Dedifferentiated amniotic fluid mesenchymal stem cell (primary cell): ENCODE data around the gene HP1BP3.
"Not testable (repeated sequence)": the region's sequence is repeated elsewhere in the genome, so short reads cannot be mapped to it uniquely, and the experiment has no call there.

Experiments
- DNase-seq: peaks from one replicate; pipeline ENCODE4 v3.0.0-alpha.2; 2016; ENCODE audit errors: extremely low spot score

The HP1BP3 gene, protein sequence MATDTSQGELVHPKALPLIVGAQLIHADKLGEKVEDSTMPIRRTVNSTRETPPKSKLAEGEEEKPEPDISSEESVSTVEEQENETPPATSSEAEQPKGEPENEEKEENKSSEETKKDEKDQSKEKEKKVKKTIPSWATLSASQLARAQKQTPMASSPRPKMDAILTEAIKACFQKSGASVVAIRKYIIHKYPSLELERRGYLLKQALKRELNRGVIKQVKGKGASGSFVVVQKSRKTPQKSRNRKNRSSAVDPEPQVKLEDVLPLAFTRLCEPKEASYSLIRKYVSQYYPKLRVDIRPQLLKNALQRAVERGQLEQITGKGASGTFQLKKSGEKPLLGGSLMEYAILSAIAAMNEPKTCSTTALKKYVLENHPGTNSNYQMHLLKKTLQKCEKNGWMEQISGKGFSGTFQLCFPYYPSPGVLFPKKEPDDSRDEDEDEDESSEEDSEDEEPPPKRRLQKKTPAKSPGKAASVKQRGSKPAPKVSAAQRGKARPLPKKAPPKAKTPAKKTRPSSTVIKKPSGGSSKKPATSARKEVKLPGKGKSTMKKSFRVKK

DNA sequence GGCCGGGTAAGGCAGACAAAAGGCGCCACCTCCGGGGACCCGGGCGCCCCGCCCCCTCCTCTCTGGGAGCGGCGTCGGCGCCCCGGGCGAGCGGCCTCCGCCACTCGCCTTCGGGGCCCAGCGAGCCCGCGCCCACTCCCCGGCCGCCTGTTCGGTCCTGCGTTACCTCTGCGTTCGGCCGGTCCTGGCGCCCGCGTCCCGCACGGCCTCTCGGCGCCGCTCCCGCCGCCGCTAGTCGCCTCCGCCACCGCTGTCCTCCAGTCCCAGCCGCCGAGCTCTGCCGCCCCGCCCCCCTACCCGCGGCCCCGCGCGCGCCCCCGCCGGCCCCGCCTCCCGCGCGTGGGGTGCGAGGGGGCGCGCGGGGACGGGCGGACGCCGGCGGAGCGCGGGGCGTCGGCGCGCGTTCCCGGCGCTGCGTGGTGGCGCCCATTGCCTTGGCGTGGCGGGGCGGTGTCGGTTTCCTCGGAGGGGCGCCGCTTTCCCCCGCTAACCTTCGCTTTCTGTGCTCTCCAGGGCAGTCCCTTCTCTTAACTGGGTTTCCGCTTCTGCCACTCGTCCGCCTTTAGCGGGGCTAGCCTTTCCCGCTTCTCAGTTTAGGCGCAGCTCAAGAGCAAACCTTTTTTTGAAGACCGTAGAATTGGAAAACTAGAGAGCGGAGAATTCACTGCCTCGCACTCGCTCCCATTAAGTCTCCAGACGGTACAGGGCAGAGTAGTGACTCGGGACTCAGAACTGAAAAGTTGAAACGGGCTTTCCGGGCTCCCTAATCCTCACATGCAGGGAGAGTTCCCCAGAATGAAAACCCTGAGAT is at the start of gene HP1BP3:
Gene HP1BP3, minus strand, starts transcription at position 279 of the 811 bp plus-strand sequence. CDS start 6,867 bp downstream, outside the sequence.
- peak; percentile 45 for DNase-seq

DNA sequence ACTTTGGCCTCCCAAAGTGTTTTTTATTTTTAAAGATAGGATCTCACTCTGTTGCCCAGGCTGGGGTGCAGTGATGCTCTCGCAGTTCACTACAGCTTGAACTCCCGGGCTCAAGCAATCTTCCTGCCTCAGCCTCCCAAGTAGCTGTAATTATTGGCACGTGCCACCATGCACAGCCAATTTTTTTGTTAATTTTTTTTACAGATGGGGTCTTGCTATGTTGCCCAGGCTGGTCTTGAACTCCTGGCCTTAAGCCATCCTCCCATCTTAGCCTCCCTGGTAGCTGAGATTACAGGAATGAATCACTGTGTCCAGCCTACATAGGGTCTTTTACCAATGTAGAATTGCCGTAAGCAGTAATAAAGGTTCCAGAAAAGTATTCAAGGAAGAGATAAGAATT is 49.1 kb upstream of the HP1BP3 start:
- no peak for DNase-seq

DNA sequence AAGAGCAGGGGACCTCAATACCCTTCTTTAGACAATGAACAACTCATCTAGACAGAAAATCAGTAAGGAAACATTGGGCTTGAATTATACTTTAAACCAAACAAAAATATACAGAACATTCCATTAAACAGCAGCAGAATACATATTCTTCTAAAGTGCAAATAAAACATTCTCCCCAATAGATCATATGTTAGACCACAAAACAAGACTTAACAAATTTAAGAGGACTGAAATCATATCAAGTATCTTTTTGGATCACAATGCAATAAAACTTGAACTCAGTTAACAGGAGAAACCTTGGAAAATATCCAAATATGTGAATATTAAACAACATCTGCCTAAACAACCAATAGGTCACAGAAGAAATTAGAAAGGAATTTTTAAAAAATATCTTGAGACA is 47.7 kb upstream of the HP1BP3 start:
- DNase-seq: no peak

DNA sequence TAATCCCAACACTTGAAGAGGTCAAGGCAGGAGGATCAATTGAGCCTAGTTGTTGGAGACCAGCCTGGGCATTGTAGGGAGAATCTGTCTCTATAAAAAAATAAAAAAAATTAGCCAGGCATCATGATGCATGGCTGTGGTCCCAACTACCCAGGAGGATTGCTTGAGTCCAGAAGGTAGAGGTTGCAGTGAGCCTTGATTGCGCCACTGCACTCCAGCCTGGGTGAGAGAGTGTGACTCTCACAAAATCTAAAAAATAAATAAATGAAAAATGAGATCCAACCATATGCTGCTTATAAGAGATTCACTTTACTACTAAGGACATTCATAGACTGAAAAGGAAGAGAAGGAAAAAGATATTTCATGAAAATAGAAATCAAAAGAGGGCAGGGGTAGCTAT is 47.1 kb upstream of the HP1BP3 start:
- no peak for DNase-seq

DNA sequence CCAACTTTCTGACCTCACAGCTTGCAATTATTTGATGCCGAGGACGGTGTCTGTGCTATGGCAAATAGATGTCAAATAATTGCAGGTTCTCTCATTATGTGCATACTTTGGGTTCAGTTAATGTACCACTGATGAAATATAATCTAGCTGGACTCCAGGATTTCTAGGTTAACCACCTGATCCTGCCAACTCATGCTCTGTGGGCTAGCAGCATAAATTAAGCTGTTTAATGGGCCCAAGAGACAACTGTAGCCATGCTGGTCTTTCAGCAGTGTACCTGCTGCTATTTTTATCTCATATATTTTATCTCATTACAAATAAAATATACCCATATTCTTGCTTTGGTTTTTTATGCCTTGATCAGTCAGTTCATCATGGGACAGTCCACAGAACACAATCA is 43.3 kb upstream of the HP1BP3 start:
- no peak for DNase-seq

DNA sequence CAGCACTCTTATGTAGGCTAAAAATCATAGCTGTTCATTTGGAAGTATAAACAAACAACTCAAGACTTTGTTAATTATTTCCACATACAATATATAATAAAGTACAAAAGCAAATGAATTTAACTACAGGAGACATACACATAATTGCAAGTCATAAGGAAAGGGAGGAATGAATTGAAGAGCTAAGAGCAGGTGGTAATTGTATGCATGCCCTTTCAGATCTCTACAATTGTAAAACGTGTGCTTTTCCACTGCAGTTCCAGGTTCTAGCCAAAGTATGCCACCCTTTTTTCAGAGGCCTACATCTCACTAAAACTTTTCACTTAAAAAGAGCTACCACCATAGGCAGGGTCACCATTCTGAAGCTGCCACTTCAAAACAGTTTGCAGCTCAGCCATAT is 42.8 kb upstream of the HP1BP3 start:
- DNase-seq: no peak

DNA sequence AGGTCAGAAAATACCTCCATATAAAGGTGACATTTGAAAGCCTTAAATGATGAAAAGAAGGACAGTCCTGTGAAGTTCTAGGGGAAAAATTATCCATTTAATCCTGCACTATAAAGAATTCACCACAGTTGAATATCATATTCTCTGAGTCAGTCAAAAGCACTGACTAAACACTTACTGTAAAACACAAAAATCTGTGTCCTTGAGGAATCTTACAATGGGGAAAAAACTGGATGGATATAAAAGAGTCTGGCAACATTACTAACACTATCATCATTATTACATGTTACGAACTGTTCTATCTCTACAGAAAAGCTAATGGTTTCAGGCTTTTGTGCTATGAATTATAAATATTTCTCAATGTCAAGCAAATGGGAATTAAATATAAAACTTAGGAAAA is 42.4 kb upstream of the HP1BP3 start:
- DNase-seq: no peak

DNA sequence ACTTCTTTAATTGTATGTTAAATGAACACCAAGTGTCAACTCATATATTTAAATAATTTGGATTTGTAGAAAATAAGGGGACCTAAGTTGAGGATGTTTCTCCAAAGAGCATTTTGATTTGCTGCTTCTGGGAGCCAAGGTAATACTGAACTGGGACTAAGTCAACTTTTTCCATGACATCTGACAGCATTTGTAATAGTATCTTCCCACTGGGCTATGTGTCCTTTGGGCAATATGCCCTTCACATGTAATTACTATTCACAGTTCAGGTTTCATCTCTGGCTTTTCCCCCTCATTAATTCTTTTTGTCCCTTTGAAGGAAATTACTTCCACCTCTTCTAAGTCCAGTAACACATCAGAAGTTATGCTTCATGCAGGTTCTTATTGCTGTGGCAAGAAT is 36.7 kb upstream of the HP1BP3 start:
- no peak for DNase-seq

DNA sequence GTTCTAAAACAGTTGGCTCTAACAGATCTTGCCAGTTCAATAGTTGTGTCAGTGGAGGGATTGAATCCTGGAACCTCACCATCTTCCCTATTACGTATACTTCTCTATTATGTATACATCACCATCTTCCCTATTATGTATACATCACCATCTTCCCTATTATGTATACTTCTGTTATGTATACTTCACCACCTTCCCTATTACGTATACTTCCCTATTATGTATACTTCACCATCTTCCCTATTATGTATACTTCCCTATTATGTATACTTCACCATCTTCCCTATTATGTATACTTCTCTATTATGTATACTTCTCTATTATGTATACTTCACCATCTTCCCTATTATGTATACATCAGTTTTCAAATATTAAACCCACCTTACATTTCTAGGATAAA is 34.4 kb upstream of the HP1BP3 start:
- DNase-seq: no peak

DNA sequence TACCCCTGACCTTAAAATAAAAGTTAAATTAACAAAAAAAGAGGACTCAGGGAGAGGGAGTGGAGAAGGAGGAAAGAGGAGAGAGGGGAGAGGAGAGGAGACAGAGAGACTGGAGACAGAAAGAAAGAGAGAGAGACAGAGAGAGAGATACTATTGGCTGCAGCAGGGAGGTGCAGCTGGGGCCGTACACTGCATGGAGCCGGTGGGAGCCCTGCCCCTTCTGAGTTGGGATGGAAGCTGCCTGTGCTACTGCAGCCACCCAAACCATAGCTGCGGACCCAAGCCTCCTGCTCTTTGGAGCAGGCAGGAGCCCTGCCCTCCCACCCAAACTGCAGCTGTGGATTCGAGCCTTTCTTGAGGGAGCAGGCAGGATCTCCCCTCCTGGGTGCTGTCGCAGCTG is 32.7 kb upstream of the HP1BP3 start:
- DNase-seq: no peak

DNA sequence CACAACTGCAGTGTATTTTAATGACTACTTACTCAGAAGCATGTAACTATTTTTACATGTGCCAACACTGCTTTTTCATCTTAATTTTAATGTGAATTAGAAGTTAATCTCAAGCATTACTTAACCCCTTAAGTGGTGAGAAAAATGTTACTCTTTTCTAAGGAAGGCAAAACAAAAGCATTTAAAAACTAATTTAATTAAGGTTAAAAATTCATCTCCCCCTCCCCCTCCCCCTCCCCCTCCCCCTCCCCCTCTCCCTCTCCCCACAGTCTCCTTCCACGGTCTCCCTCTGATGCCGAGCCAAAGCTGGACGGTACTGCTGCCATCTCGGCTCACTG is 27.4 kb upstream of the HP1BP3 start:
- no peak for DNase-seq

DNA sequence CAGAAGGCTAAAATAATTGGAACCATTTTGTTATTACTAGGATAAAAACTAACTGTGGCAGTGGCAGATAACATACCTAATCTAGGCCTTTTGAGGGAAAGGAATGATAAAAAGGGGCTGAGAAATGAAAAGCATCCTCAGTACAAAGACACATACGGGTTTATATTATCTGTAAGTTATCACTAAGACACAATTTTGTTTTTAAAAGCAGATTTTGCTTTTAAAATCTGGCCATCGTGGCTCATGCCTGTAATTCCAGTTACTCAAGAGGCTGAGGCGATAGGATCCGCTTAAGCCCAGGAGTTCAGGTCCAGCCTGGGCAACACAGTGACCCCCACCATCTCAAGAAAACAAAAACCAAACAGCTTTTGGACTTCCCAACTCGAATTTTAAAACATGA is 24.8 kb upstream of the HP1BP3 start:
- DNase-seq: no peak

DNA sequence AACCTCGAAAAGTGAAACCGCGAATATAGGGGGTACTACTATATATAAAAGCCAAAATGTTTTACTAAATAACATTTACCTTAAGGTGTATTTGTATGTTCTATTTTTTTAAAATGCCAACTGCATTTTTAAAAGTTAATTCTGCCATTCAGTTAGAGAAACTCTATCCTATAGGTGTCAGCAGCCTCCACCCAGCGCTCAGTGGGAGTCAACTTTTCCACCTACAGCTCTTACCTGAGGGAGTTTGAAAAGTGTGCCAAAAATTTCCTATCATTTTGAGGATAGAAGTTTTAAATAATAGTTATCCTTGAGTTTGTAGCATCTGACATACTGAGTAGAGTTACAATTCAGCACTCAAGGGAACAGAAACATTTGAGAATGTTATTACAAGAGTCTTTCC is 6.1 kb upstream of the HP1BP3 start:
- DNase-seq: no peak

DNA sequence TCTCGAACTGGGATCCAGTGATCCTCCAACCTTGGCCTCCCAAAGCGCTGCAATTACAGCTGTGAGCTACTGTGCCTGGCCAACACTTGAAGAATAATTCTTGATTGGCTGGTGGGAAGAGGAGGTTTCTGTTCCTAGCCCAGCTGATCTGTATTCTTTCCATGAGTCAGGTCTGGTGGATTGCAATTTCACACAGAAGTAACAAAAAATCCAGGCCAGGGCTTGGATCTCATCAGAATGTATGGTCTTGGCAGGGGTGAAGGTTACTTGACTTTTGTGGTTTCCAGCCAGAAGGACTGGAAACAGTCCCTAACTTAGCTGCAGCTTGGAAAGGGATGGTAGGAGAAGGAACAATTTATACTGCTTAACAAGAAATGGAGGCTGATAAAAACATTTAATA is 5.1 kb upstream of the HP1BP3 start:
- peak; percentile 79 for DNase-seq

DNA sequence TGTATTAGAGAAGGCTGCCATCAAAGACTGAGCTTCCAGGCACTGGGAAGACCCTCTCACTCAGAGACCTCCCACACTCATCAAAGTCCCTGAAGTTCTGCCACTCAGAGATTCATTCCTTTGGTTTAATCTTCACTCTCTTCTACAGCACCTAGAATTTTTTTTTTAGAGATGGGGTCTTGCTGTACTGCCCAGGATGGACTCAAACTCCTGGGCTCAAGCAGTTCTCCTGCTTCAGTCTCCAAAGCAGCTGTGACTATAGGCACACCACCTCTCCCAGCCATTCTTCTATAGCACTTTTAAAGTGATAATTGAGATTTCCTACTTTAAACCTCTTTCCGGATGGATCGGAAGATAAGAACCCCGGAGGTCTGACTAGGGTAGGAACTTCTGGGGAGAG is 3.7 kb upstream of the HP1BP3 start:
- no peak for DNase-seq

DNA sequence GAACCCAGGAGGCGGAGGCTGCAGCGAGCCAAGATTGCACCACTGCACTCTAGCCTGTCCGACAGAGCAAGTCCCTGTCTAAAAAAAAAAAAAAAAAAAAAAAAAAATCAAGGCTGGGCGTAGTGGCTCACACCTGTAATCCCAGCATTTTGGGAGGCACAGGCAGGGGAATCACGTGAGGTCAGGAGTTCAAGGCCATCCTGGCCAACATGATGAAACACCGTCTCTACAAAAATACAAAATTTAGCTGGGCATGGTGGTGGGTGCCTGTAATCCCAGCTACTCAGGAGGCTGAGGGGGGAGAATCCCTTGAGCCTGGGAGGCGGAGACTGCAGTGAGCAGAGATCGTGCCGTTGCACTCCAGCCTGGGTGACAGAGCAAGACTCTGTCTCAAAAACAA is 2.5 kb upstream of the HP1BP3 start:
- not testable (repeated sequence) for DNase-seq

DNA sequence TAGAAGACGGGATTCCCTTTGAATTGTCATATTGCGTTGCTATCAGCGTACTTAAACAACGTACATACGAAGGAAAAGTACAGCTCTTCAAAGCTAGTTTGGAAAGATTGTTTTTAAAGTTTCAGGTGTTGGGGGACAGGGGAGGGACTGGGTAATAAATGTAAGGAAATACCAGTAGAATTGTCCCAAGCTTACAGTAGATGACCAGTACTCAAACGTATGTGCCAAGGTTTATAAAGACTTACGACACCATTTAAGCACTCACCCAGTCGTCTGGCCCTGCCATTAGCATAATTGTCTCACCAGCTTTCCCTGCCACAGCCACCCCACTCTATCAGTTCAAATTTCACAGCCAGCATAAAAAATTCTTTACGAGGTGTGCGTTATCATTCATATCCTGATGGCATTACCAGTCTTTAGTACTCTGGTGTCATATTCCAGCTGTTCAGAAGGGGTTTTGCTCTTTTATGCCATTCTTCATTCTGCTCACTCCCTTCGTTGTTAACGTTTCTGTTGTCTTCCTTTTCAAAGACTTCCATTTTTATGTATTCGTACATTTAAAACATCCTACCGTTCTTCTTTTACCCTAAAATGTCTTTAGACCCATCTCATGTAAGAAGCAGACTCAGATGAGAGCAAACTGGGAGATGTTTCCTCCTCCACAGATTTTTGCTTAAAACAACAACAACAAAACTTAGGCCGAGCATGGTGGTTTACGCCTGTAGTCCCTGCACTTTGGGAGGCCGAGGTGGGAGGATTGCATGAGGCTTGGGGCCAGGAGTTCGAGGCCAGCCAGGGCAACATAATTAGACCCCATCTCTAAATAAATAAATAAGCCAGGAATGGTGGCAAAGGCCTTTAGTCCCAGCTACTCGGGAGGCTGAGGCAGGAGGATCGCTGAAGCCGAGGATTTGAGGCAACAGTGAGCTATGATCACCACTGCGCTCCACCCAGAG is 1.0 kb upstream of the HP1BP3 start:
- peak; percentile 57 for DNase-seq

DNA sequence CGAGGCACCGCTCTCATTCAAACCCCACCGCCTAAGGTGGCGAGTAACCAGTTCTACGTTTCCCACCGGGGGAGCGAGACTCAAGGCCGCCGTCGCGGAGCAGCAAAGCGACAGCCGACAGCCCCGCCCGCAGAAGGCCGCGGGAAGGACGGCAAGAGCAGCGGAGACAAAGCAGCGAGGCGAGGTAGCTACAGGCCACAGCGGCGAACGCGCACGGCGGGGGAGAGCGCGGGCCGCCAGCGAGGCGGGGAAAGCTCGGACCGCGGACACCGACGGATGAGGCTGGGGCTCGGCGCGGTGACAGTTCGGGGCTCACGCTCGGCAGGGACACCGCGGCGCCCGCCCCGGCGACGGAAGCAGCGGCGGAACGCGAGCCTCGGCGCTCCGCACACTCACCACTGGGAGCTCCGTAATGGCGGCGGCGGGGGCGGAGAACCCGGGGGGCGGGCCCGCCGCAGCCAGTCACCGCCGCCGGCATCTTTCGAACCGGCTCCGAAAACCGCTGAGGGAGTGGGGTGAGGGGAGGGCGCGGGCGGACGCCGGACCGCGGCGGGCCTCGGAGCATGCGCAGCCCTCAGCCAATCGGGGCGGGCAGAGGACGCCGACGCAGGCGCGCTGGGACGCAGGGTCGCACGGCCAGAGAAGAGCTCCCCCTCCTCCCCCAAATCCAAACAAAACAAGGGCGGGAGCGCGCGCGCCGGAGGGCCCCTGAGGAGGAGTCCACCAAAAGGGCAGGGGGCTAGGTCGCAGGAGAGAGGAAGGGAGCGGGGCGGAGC is 666 bp downstream of the HP1BP3 start:
- DNase-seq: peak; percentile 86

DNA sequence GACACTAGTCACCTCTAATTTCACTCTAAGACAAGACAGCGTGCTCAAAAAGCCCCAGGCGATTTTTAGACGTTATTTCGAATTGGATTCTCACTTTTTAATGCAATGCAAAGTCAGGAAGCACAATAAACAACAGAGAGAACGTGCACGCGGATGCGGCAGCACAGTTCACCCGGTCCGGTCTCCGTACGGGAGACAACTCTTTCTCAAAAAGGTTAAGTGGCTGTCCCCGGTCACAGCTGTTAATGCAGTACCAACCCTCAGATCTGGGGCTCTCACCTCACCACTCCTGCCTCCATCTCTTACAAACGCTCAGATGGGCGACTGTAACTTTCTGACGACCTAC is 1.2 kb downstream of the HP1BP3 start:
- no peak for DNase-seq

DNA sequence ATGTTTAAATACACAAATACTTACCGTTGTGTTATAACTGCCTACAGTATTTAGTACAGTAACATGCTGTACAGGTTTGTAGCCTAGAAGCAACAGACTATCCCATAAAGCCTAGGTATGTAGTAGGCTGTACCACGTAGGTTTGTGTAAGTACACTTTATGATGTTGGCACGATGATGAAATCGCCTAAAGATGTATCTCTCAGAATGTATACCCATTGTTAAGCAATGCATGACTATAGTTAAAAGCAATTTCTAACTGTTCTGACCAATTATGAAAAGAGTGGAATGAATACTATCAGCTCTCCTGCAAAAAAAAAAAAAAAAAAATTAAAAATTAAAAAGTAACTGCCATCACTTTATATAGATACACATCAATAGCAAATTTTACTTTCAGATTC is 11.4 kb downstream of the HP1BP3 start:
- DNase-seq: no peak

DNA sequence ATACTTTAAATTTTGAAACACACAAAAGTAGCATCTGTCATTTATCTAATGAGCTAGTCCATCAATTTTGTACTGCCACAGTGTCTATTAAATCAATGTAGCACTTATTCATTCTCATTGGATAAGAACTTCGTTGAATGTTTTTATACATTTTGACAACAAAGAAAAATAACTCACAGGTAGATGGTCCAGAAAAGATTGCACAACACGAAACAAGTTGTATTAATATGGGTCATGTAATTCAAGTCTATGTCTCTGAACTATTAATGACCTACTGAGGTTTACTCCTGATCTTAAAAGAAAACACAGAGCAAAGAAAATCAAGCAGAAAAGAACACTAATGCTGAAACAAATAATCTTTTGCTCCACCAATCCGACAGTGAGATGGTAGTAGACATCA is 15.3 kb downstream of the HP1BP3 start:
- DNase-seq: no peak
